Activated CD4-positive, alpha-beta T cell treated with anti-CD3 and anti-CD28 coated beads, Interleukin-2, amount 10 ng/mL, durations not matched to agents 24 days and 14 days (primary cell): ENCODE data around the gene PLCH1. TPM values are rescaled to one million over a fixed set of nuclear protein-coding genes. Genes with fewer than 3 reads are reported as not detected.

ENCODE experiments used
- DNase-seq: peaks from one replicate; pipeline ENCODE4 v3.0.0; 2022
- H3K27ac Mint-ChIP-seq: one replicate; pipeline ENCODE4 v1.8.0; 2022; ENCODE audit warnings: mild to moderate bottlenecking, mixed read lengths
- H3K27me3 Mint-ChIP-seq: one replicate; pipeline ENCODE4 v1.8.0; 2022; ENCODE audit warnings: mixed read lengths
- H3K36me3 Mint-ChIP-seq: one replicate; pipeline ENCODE4 v1.8.0; 2022; ENCODE audit warnings: low read depth, mild to moderate bottlenecking, mixed read lengths
- H3K4me1 Mint-ChIP-seq: one replicate; pipeline ENCODE4 v1.8.0; 2021; ENCODE audit warnings: mixed read lengths
- H3K4me3 Mint-ChIP-seq: one replicate; pipeline ENCODE4 v1.8.0; 2022; ENCODE audit warnings: mild to moderate bottlenecking, moderate library complexity, mixed read lengths
- H3K9me3 Mint-ChIP-seq: one replicate; pipeline ENCODE4 v1.8.0; 2021; ENCODE audit warnings: mixed read lengths
- intact Hi-C: fragments of 100-400 bp; cut with micrococcal nuclease; formaldehyde crosslinking; loops from one replicate; pipeline ENCODE4 v1.15.1; 2023
- total RNA-seq: library from RNA; stranded (reverse); gene quantifications from 2 replicates; pipeline ENCODE4 v1.2.3, GENCODE V29; 2022

Gene PLCH1
- total RNA-seq, 1 donor from 2014 or later, result not detected

GRCh38 chr3:155760653-155761052 is 15.8 kb upstream of the PLCH1 start:
- Mint-ChIP-seq H3K4me1 (no peaks in the 10 kb centered on the region), H3K9me3 (no peaks in the 10 kb centered on the region), H3K27ac (no peak overlapping the region), H3K27me3 (no peaks in the 10 kb centered on the region), H3K36me3 (no peaks in the 10 kb centered on the region), H3K4me3 (no peak overlapping the region)
- intact Hi-C loops, result no loop called here
- DNase-seq, result no peak

- Mint-ChIP-seq H3K4me3 (no peak overlapping the region), H3K9me3 (no peaks in the 10 kb centered on the region), H3K27me3 (no peaks in the 10 kb centered on the region), H3K27ac (no peak overlapping the region), H3K4me1 (no peaks in the 10 kb centered on the region), H3K36me3 (no peaks in the 10 kb centered on the region)
- no peak for DNase-seq
- intact Hi-C loops, result no loop called here
Observed at GRCh38 chr3:155757577-155757976, 12.7 kb upstream of the PLCH1 start.

- intact Hi-C loops, result loop anchor here (5.0 kb wide), 1 partner anchor 99 kb away; the partner anchor contains the start of gene SLC33A1
- DNase-seq, result peak; percentile 58
- no peaks in the 10 kb centered on the region for H3K36me3 Mint-ChIP-seq
- no peak overlapping the region for H3K4me3 Mint-ChIP-seq
- H3K27ac Mint-ChIP-seq, result no peak overlapping the region
- no peaks in the 10 kb centered on the region for H3K9me3 Mint-ChIP-seq
- H3K27me3 Mint-ChIP-seq, result peaks cover 10% of the 10 kb centered on the region
- no peaks in the 10 kb centered on the region for H3K4me1 Mint-ChIP-seq
Observed at GRCh38 chr3:155753038-155753639, 8.3 kb upstream of the PLCH1 start.

GRCh38 chr3:155748611-155749365 is 3.9 kb upstream of the PLCH1 start:
- Mint-ChIP-seq H3K27me3 (peaks cover 51% of the 10 kb centered on the region), H3K36me3 (no peaks in the 10 kb centered on the region), H3K27ac (no peak overlapping the region), H3K9me3 (no peaks in the 10 kb centered on the region), H3K4me1 (peaks cover 16% of the 10 kb centered on the region), H3K4me3 (no peak overlapping the region)
- intact Hi-C loops, result no loop called here
- no peak for DNase-seq

GRCh38 chr3:155747946-155748290 is 3.0 kb upstream of the PLCH1 start:
- intact Hi-C loops, result no loop called here
- peaks cover 58% of the 10 kb centered on the region for H3K27me3 Mint-ChIP-seq

GRCh38 chr3:155747286-155747945 is 2.5 kb upstream of the PLCH1 start:
- H3K36me3 Mint-ChIP-seq, result no peaks in the 10 kb centered on the region
- no peak overlapping the region for H3K4me3 Mint-ChIP-seq
- H3K4me1 Mint-ChIP-seq, result peaks cover 19% of the 10 kb centered on the region
- no peak overlapping the region for H3K27ac Mint-ChIP-seq
- H3K9me3 Mint-ChIP-seq, result no peaks in the 10 kb centered on the region
- no peak for DNase-seq
- intact Hi-C loops, result no loop called here
- peaks cover 63% of the 10 kb centered on the region for H3K27me3 Mint-ChIP-seq

More at GRCh38 chr3:155747946-155748290, 3.0 kb upstream of the PLCH1 start:
- no peaks in the 10 kb centered on the region for H3K36me3 Mint-ChIP-seq
- H3K9me3 Mint-ChIP-seq, result no peaks in the 10 kb centered on the region
- H3K4me1 Mint-ChIP-seq, result peaks cover 19% of the 10 kb centered on the region
- H3K27ac Mint-ChIP-seq, result no peak overlapping the region
- H3K4me3 Mint-ChIP-seq, result no peak overlapping the region
- no peak for DNase-seq

GRCh38 chr3:155746703-155747102 is 1.8 kb upstream of the PLCH1 start:
- intact Hi-C loops, result no loop called here
- no peak for DNase-seq
- H3K9me3 Mint-ChIP-seq, result no peaks in the 10 kb centered on the region
- H3K27ac Mint-ChIP-seq, result no peak overlapping the region
- no peak overlapping the region for H3K4me3 Mint-ChIP-seq
- no peaks in the 10 kb centered on the region for H3K36me3 Mint-ChIP-seq
- H3K4me1 Mint-ChIP-seq, result peaks cover 19% of the 10 kb centered on the region
- peaks cover 65% of the 10 kb centered on the region for H3K27me3 Mint-ChIP-seq

- H3K27me3 Mint-ChIP-seq, result peaks cover 70% of the 10 kb centered on the region
- no peak for DNase-seq
Observed at GRCh38 chr3:155745795-155746550, 1.1 kb upstream of the PLCH1 start.

GRCh38 chr3:155744010-155744625 is 753 bp downstream of the PLCH1 start:
- peaks cover 73% of the 10 kb centered on the region for H3K27me3 Mint-ChIP-seq
- H3K27ac Mint-ChIP-seq, result peak overlapping the region; percentile 12
- no peaks in the 10 kb centered on the region for H3K9me3 Mint-ChIP-seq
- intact Hi-C loops, result no loop called here
- H3K4me1 Mint-ChIP-seq, result peaks cover 19% of the 10 kb centered on the region
- H3K36me3 Mint-ChIP-seq, result no peaks in the 10 kb centered on the region
- H3K4me3 Mint-ChIP-seq, result peak overlapping the region; percentile 85
- DNase-seq, result peak; percentile 77

More at GRCh38 chr3:155745795-155746550, 1.1 kb upstream of the PLCH1 start:
- no peaks in the 10 kb centered on the region for H3K36me3 Mint-ChIP-seq
- H3K9me3 Mint-ChIP-seq, result no peaks in the 10 kb centered on the region
- H3K4me3 Mint-ChIP-seq, result peak overlapping the region; percentile 10
- intact Hi-C loops, result no loop called here
- H3K4me1 Mint-ChIP-seq, result peaks cover 19% of the 10 kb centered on the region
- H3K27ac Mint-ChIP-seq, result no peak overlapping the region

- H3K27ac Mint-ChIP-seq, result no peak overlapping the region
- DNase-seq, result peak; percentile 56
- no peaks in the 10 kb centered on the region for H3K36me3 Mint-ChIP-seq
- H3K4me1 Mint-ChIP-seq, result peaks cover 19% of the 10 kb centered on the region
- H3K4me3 Mint-ChIP-seq, result peak overlapping the region; percentile 85
- no peaks in the 10 kb centered on the region for H3K9me3 Mint-ChIP-seq
- intact Hi-C loops, result no loop called here
- peaks cover 72% of the 10 kb centered on the region for H3K27me3 Mint-ChIP-seq
Observed at GRCh38 chr3:155743606-155744005, 1.3 kb downstream of the PLCH1 start.

GRCh38 chr3:155742349-155742965 is 2.4 kb downstream of the PLCH1 start:
- H3K4me3 Mint-ChIP-seq, result peak overlapping the region; percentile 4
- no peaks in the 10 kb centered on the region for H3K9me3 Mint-ChIP-seq
- intact Hi-C loops, result no loop called here
- H3K27ac Mint-ChIP-seq, result no peak overlapping the region
- H3K27me3 Mint-ChIP-seq, result peaks cover 65% of the 10 kb centered on the region
- DNase-seq, result no peak
- no peaks in the 10 kb centered on the region for H3K36me3 Mint-ChIP-seq
- peaks cover 20% of the 10 kb centered on the region for H3K4me1 Mint-ChIP-seq

- peaks cover 60% of the 10 kb centered on the region for H3K27me3 Mint-ChIP-seq
- no peak overlapping the region for H3K27ac Mint-ChIP-seq
- intact Hi-C loops, result no loop called here
- H3K36me3 Mint-ChIP-seq, result no peaks in the 10 kb centered on the region
- no peak for DNase-seq
- no peaks in the 10 kb centered on the region for H3K9me3 Mint-ChIP-seq
- H3K4me1 Mint-ChIP-seq, result peaks cover 20% of the 10 kb centered on the region
- H3K4me3 Mint-ChIP-seq, result no peak overlapping the region
Observed at GRCh38 chr3:155741603-155742002, 3.3 kb downstream of the PLCH1 start.

GRCh38 chr3:155741101-155741500 is 3.8 kb downstream of the PLCH1 start:
- intact Hi-C loops, result no loop called here
- Mint-ChIP-seq H3K4me1 (peaks cover 20% of the 10 kb centered on the region), H3K36me3 (no peaks in the 10 kb centered on the region), H3K9me3 (no peaks in the 10 kb centered on the region), H3K27me3 (peaks cover 55% of the 10 kb centered on the region), H3K27ac (no peak overlapping the region), H3K4me3 (no peak overlapping the region)
- peak; percentile 25 for DNase-seq
